A549 (cell line): ENCODE data around the gene IFI27L1. TPM values are rescaled to one million over a fixed set of nuclear protein-coding genes. Genes with fewer than 3 reads are reported as not detected.

ENCODE experiments used
- ATAC-seq, 2 experiments: fragments of 200-7000 bp in 1 of 2; fragments of >200 bp in 1 of 2; cut with Nextera tagmentation in 1 of 2; cut with Tn5 transposase in 1 of 2; 3 replicates each; pipeline versions ENCODE4 v1.8.0 to v1.9.1; 2018 to 2020; ENCODE audit warnings: mild to moderate bottlenecking in 1 of 2, moderate library complexity in 1 of 2
- CTCF ChIA-PET: fragments of 300-600 bp; sonication (Branson Sonifier 250); formaldehyde crosslinking; extraction: SDS; loops from one replicate; lab custom pipeline; 2021; ENCODE audit warnings: antibody characterized with exemption, inconsistent platforms; lab: Yijun Ruan, JAX
- POLR2A ChIA-PET: fragments of 350-600 bp; formaldehyde crosslinking; extraction: SDS; loops from one replicate; lab custom pipeline; 2021; ENCODE audit warnings: antibody characterized with exemption, inconsistent platforms; lab: Yijun Ruan, JAX
- DNase-seq, 2 experiments: peaks; one replicate each; pipeline versions ENCODE4 v3.0.0 to v3.0.0-alpha.2; 2011 to 2016; ENCODE audit warnings: low read depth in 1 of 2, low spot score in 1 of 2
- FAIRE-seq: peaks from 2 replicates; lab custom pipeline; 2011; peaks lifted over from hg19 to GRCh38; lab: Jason Lieb, UNC
- H3K27ac ChIP-seq, 2 experiments: fragments of >200 bp; sonication (Bioruptor Twin); formaldehyde crosslinking; 3 replicates each; pipeline ENCODE4 v1.5.1; 2016 to 2017
- H3K4me1 ChIP-seq: fragments of >200 bp; sonication (Bioruptor Twin); formaldehyde crosslinking; 3 replicates; pipeline ENCODE4 v1.6.1; 2016
- H3K4me2 ChIP-seq: fragments of >200 bp; sonication (Bioruptor Twin); formaldehyde crosslinking; 3 replicates; pipeline ENCODE4 v1.6.1; 2016
- H3K4me3 ChIP-seq: fragments of >200 bp; sonication (Bioruptor Twin); formaldehyde crosslinking; 3 replicates; pipeline ENCODE4 v1.5.1; 2016
- H3K9me3 ChIP-seq: fragments of >200 bp; sonication (Bioruptor Twin); formaldehyde crosslinking; 3 replicates; pipeline ENCODE4 v1.6.1; 2016
- ATOH8 ChIP-seq: fragments of 250-450 bp; sonication (Bioruptor Pico); IDR thresholded peaks from 2 replicates; pipeline ENCODE4 v1.5.0; 2020; ENCODE audit warnings: low read depth, mild to moderate bottlenecking, moderate library complexity
- BHLHE40 ChIP-seq: IDR thresholded peaks from 2 replicates; pipeline ENCODE4 v1.6.1; 2012; ENCODE audit warnings: low read depth, low read length, inconsistent platforms
- CHD2 ChIP-seq: fragments of 150-350 bp; IDR thresholded peaks from 2 replicates; pipeline ENCODE4 v1.6.1; 2014; ENCODE audit warnings: low read length; ENCODE audit not compliant: partially characterized antibody
- EHF ChIP-seq: fragments of 250-450 bp; sonication (Bioruptor Pico); IDR thresholded peaks from 2 replicates; pipeline ENCODE4 v1.5.0; 2020; ENCODE audit warnings: mild to moderate bottlenecking
- FOSB ChIP-seq: fragments of 250-450 bp; sonication (Bioruptor Pico); IDR thresholded peaks from 2 replicates; pipeline ENCODE4 v1.5.0; 2020; ENCODE audit warnings: mild to moderate bottlenecking, moderate library complexity
- FOSL2 ChIP-seq, 2 experiments: fragments of 450-650 bp in 1 of 2; fragments of >200 bp in 1 of 2; sonication (Bioruptor Twin) in 1 of 2; formaldehyde crosslinking; IDR thresholded peaks; 2 replicates each; pipeline versions ENCODE4 v1.5.0 to v1.6.1; 2016 to 2020; ENCODE audit warnings: mild to moderate bottlenecking in 1 of 2, moderate library complexity in 1 of 2
- HOXB13 ChIP-seq: fragments of 250-450 bp; sonication (Bioruptor Pico); IDR thresholded peaks from 2 replicates; pipeline ENCODE4 v1.5.0; 2020; ENCODE audit warnings: low read depth, mild to moderate bottlenecking, moderate library complexity
- HOXB5 ChIP-seq: fragments of 250-450 bp; sonication (Bioruptor Pico); IDR thresholded peaks from 2 replicates; pipeline ENCODE4 v1.5.0; 2020; ENCODE audit warnings: mild to moderate bottlenecking, moderate library complexity
- KDM5A ChIP-seq: fragments of 200-600 bp; sonication (generic); IDR thresholded peaks from 2 replicates; pipeline ENCODE4 v1.6.1; 2016; ENCODE audit warnings: antibody characterized with exemption, mild to moderate bottlenecking
- MAZ ChIP-seq: fragments of 150-350 bp; IDR thresholded peaks from 2 replicates; pipeline ENCODE4 v1.6.1; 2014; ENCODE audit warnings: antibody characterized with exemption, low read depth, low read length, borderline replicate concordance
- NFE2L2 ChIP-seq: fragments of 150-350 bp; conservative IDR thresholded peaks from 2 replicates; pipeline ENCODE4 v1.6.1; 2014; ENCODE audit warnings: low read length
- NPAS2 ChIP-seq: fragments of 250-450 bp; sonication (Bioruptor Pico); IDR thresholded peaks from 2 replicates; pipeline ENCODE4 v1.8.0; 2022; ENCODE audit warnings: mild to moderate bottlenecking, moderate library complexity, borderline replicate concordance
- NR3C1 ChIP-seq: fragments of >200 bp; sonication (Bioruptor Twin); formaldehyde crosslinking; IDR thresholded peaks from 3 replicates; pipeline ENCODE4 v1.6.1; 2017
- PBX3 ChIP-seq: IDR thresholded peaks from 2 replicates; pipeline ENCODE4 v1.6.1; 2012
- POLR2A ChIP-seq: IDR thresholded peaks from 2 replicates; pipeline ENCODE4 v1.6.1; 2012; ENCODE audit warnings: mild to moderate bottlenecking, low read length
- REST ChIP-seq: fragments of 200-600 bp; sonication (generic); IDR thresholded peaks from 2 replicates; pipeline ENCODE4 v1.6.1; 2016; ENCODE audit warnings: antibody characterized with exemption, mild to moderate bottlenecking, moderate library complexity
- SREBF2 ChIP-seq: fragments of 450-650 bp; IDR thresholded peaks from 2 replicates; pipeline ENCODE4 v1.6.1; 2014; ENCODE audit warnings: mild to moderate bottlenecking, moderate library complexity
- TP53 ChIP-seq: fragments of 250-450 bp; sonication (Bioruptor Pico); IDR thresholded peaks from 2 replicates; pipeline ENCODE4 v1.5.0; 2021; ENCODE audit warnings: mild to moderate bottlenecking, moderate library complexity
- WGBS: methylation state at CpG from one replicate; pipeline ENCODE4 v1.1.6; 2017; ENCODE audit errors: missing lambda C conversion rate; 5-methylcytosine and 5-hydroxymethylcytosine counted together
- polyA plus RNA-seq, 4 experiments: library from polyadenylated mRNA; depleted of rRNA in 3 of 4; stranded (reverse); fragments of >200 nt; fragmentation: RNase III in 1 of 4; extraction: RNeasy Plus Mini Kit Qiagen cat#74134 plus additional on column Dnase treatment in 1 of 4; gene quantifications; 2 replicates in 3 of 4; 3 replicates in 1 of 4; pipeline ENCODE4 v1.2.3, GENCODE V29; 2011 to 2017

The IFI27L1 gene
- polyA plus RNA-seq, 2 of the 4 experiments (the other 2 are of a cell fraction) = 15.9 to 28.0 TPM

- ChIA-PET POLR2A (no interaction called here), CTCF (interaction anchor here (0.8 kb wide), 2 partner anchors 9 to 104 kb away, joined by 3 read pairs; no protein-coding TSS in a partner anchor)
- no peak overlapping the region for H3K4me3 ChIP-seq
- FAIRE-seq (no peak), ATAC-seq (no peak), DNase-seq (no peak)
- 99% methylated on average over 12 of the region's 14 CpGs for WGBS
- no peak overlapping the region for H3K4me2 ChIP-seq
- TF ChIP-seq SREBF2 = no peak
- H3K27ac ChIP-seq = no peak overlapping the region
- H3K9me3 ChIP-seq = no peaks in the 10 kb centered on the region
- no peaks in the 10 kb centered on the region for H3K4me1 ChIP-seq
These were observed 37.2 kb upstream of the IFI27L1 start for GRCh38 chr14:94043756-94044475.

- Histone ChIP-seq H3K4me3 (no peak overlapping the region), H3K27ac (no peak overlapping the region), H3K9me3 (no peaks in the 10 kb centered on the region), H3K4me2 (no peak overlapping the region), H3K4me1 (no peaks in the 10 kb centered on the region)
- WGBS = 94% methylated on average over 20 of the region's 20 CpGs
- TF ChIP-seq POLR2A (no peak), HOXB13 (no peak), ATOH8 (CRISPR knock-in tag) (no peak), FOSL2 (IDR thresholded peaks at IDR 0.05) (no peak), FOSL2 (CRISPR knock-in tag; IDR thresholded peaks at IDR 0.05) (no peak), CHD2 (no peak), EHF (CRISPR knock-in tag) (no peak), SREBF2 (no peak)
- TF ChIP-seq, all 56 proteins: peak for 0
- ATAC-seq = no peak
- POLR2A ChIA-PET = no interaction called here
- CTCF ChIA-PET = interaction anchor here (0.8 to 2.7 kb wide), 3 partner anchors 8 to 92 kb away, joined by 3 to 18 read pairs (median 4); no protein-coding TSS in a partner anchor
- DNase-seq = no peak
- no peak for FAIRE-seq
These were observed 36.5 kb upstream of the IFI27L1 start for GRCh38 chr14:94044476-94045091.

- POLR2A ChIA-PET = no interaction called here
- CTCF ChIA-PET = interaction anchor here (1.0 to 2.7 kb wide), 3 partner anchors 8 to 136 kb away, joined by 3 to 18 read pairs (median 4); no protein-coding TSS in a partner anchor
- TF ChIP-seq HOXB13 (no peak), KDM5A (no peak), NPAS2 (CRISPR knock-in tag) (no peak), NR3C1 (no peak), TP53 (CRISPR knock-in tag) (no peak), MAZ (no peak), FOSB (CRISPR knock-in tag) (no peak), REST (no peak), NFE2L2 (no peak), PBX3 (no peak), BHLHE40 (no peak), HOXB5 (CRISPR knock-in tag) (no peak)
- TF ChIP-seq, all 56 proteins: peak for 0
These were observed 36.0 kb upstream of the IFI27L1 start for GRCh38 chr14:94045101-94045500.

More at GRCh38 chr14:94045101-94045500, 36.0 kb upstream of the IFI27L1 start:
- 90% methylated on average over 8 of the region's 8 CpGs for WGBS
- Histone ChIP-seq H3K9me3 (no peaks in the 10 kb centered on the region), H3K4me1 (no peaks in the 10 kb centered on the region), H3K4me3 (no peak overlapping the region), H3K27ac (no peak overlapping the region), H3K4me2 (no peak overlapping the region)
- no peak for ATAC-seq
- FAIRE-seq = no peak
- no peak for DNase-seq
